Measurements from ENCODE around the gene PIH1D1. TPM values are rescaled to one million over a fixed set of nuclear protein-coding genes. Genes with fewer than 3 reads are reported as not detected.

Gene PIH1D1
- total and polyA plus RNA-seq, 7 experiments from 2014 or later: 62.7 to 183 (median 147) TPM

- H3K9me3 Mint-ChIP-seq: peaks cover 0 to 4% (median 0%) of the 10 kb centered on the region in 11 donors
- no peaks in the 10 kb centered on the region for H3K9me3 ChIP-seq (ENCODE audit: control insufficient read depth in 2 of 3, low read length in 3 of 3)
- no peaks in the 10 kb centered on the region for H3K36me3 ChIP-seq (ENCODE audit: control insufficient read depth in 2 of 3, insufficient read depth in 3 of 3, low read length in 3 of 3)
- H3K4me3 Mint-ChIP-seq: peak overlapping the region in 2 of 10 donors; percentile 63 to 72
- H3K27me3 ChIP-seq (ENCODE audit: control insufficient read depth in 2 of 2, insufficient read depth in 2 of 2, low read length in 2 of 2): no peaks in the 10 kb centered on the region
- CTCF ChIA-PET: interaction anchor here (0.7 kb wide), 1 partner anchor 343 kb away, joined by 4 read pairs; no protein-coding TSS in a partner anchor
- H3K4me1 Mint-ChIP-seq: peaks cover 18 to 31% (median 25%) of the 10 kb centered on the region in 7 donors
- ATAC-seq: no peak
- H3K27ac Mint-ChIP-seq: peak overlapping the region in 1 of 9 donors; percentile 36
- intact Hi-C loops (cut with micrococcal nuclease): no loop called here
- no peak overlapping the region for H3K27ac ChIP-seq (ENCODE audit: low read depth, low read length)
- no peaks in the 10 kb centered on the region for H3K36me3 Mint-ChIP-seq
- no peak for DNase-seq
- POLR2A ChIA-PET: interaction anchor here (1.2 kb wide), 1 partner anchor 14 kb away, joined by 6 read pairs; no protein-coding TSS in a partner anchor
- peaks cover under 1 to 22% of the 10 kb centered on the region in 2 donors for H3K4me1 ChIP-seq (ENCODE audit: control insufficient read depth in 2 of 2, insufficient read depth in 2 of 2, low read length in 2 of 2)
- H3K4me3 ChIP-seq (ENCODE audit: low read length): no peak overlapping the region
- H3K27me3 Mint-ChIP-seq: peaks cover 0 to 3% (median 1%) of the 10 kb centered on the region in 5 donors
These were observed 54.7 kb downstream of the PIH1D1 start for GRCh38 chr19:49396738-49397505.

Small RNA genes lying within 50 kb of the gene (microRNA-seq; reads per million reads assigned to microRNA genes)
- 108,044 reads per million, percentile 99 among the genes with 10 or more reads in this experiment for gene MIR150 (ENCODE audit: borderline microRNAs expressed)

Other genes starting within 250 kb of the PIH1D1 start
- gene SLC6A16, start 126.6 kb downstream of the PIH1D1 start, total RNA-seq: 1 to 10 TPM; 3.6 to 6.1 (median 5.3) TPM
- 1 to 10 TPM; 1.6 to 3.3 TPM for gene SLC6A16, start 126.6 kb downstream of the PIH1D1 start, polyA plus RNA-seq
- gene CD37, start 116.4 kb downstream of the PIH1D1 start, total RNA-seq: 100 to 1,000 TPM; 269 to 416 (median 345) TPM
- 100 to 1,000 TPM; 192 to 226 TPM for gene CD37, start 116.4 kb downstream of the PIH1D1 start, polyA plus RNA-seq
- under 1 TPM in 1 of 5 experiments, not detected in 4; 0.29 TPM for gene TEAD2, start 89.4 kb downstream of the PIH1D1 start, total RNA-seq
- not detected for gene TEAD2, start 89.4 kb downstream of the PIH1D1 start, polyA plus RNA-seq
- gene DKKL1, start 87.9 kb downstream of the PIH1D1 start, total RNA-seq: not detected
- gene DKKL1, start 87.9 kb downstream of the PIH1D1 start, polyA plus RNA-seq: not detected
- under 1 TPM in 3 of 5 experiments, not detected in 2; 0.27 to 0.97 (median 0.42) TPM for gene KASH5, start 63.6 kb downstream of the PIH1D1 start, total RNA-seq
- not detected for gene KASH5, start 63.6 kb downstream of the PIH1D1 start, polyA plus RNA-seq
- not detected for gene PTH2, start 28.4 kb downstream of the PIH1D1 start, total RNA-seq
- gene PTH2, start 28.4 kb downstream of the PIH1D1 start, polyA plus RNA-seq: not detected
- gene GFY, start 26.4 kb downstream of the PIH1D1 start, total RNA-seq: not detected
- gene GFY, start 26.4 kb downstream of the PIH1D1 start, polyA plus RNA-seq: not detected
- gene SLC17A7, start 10.3 kb downstream of the PIH1D1 start, total RNA-seq: under 1 TPM in 2 of 5 experiments, not detected in 3; 0.12 to 0.22 TPM
- not detected for gene SLC17A7, start 10.3 kb downstream of the PIH1D1 start, polyA plus RNA-seq
- 10 to 100 TPM; 27.6 to 38.1 (median 33.3) TPM for gene ALDH16A1, start 1.4 kb upstream of the PIH1D1 start, total RNA-seq
- 10 to 100 TPM; 28.3 to 37.8 TPM for gene ALDH16A1, start 1.4 kb upstream of the PIH1D1 start, polyA plus RNA-seq
- gene FLT3LG, start 22.4 kb upstream of the PIH1D1 start, total RNA-seq: 100 to 1,000 TPM in 3 of 5 experiments, 10 to 100 TPM in 2; 90.6 to 401 (median 280) TPM
- 100 to 1,000 TPM; 148 to 168 TPM for gene FLT3LG, start 22.4 kb upstream of the PIH1D1 start, polyA plus RNA-seq
- gene RPL13A, start 35.8 kb upstream of the PIH1D1 start, total RNA-seq: 1,000 to 10,000 TPM; 2,467 to 6,044 (median 5,762) TPM
- 1,000 to 10,000 TPM; 3,356 to 4,438 TPM for gene RPL13A, start 35.8 kb upstream of the PIH1D1 start, polyA plus RNA-seq
- 1,000 to 10,000 TPM; 2,065 to 3,362 (median 2,972) TPM for gene RPS11, start 44.6 kb upstream of the PIH1D1 start, total RNA-seq
- gene RPS11, start 44.6 kb upstream of the PIH1D1 start, polyA plus RNA-seq: 1,000 to 10,000 TPM; 2,125 to 2,254 TPM
- 100 to 1,000 TPM in 1 of 5 experiments, 10 to 100 TPM in 3, 1 to 10 TPM in 1; 8.2 to 177 (median 47.5) TPM for gene FCGRT, start 60.8 kb upstream of the PIH1D1 start, total RNA-seq
- gene FCGRT, start 60.8 kb upstream of the PIH1D1 start, polyA plus RNA-seq: 100 to 1,000 TPM; 117 to 129 TPM
- 10 to 100 TPM in 1 of 5 experiments, 1 to 10 TPM in 4; 1.9 to 14.5 (median 3.5) TPM for gene RCN3, start 76.2 kb upstream of the PIH1D1 start, total RNA-seq
- gene RCN3, start 76.2 kb upstream of the PIH1D1 start, polyA plus RNA-seq: 10 to 100 TPM in 1 of 2 donors, 1 to 10 TPM in 1; 6.9 to 12.3 TPM
- gene NOSIP, start 128.7 kb upstream of the PIH1D1 start, total RNA-seq: 100 to 1,000 TPM; 222 to 267 (median 228) TPM
- gene NOSIP, start 128.7 kb upstream of the PIH1D1 start, polyA plus RNA-seq: 1,000 to 10,000 TPM in 1 of 2 donors, 100 to 1,000 TPM in 1; 933 to 1,232 TPM
- gene PRRG2, start 129.5 kb upstream of the PIH1D1 start, total RNA-seq: 1 to 10 TPM in 2 of 5 experiments, under 1 TPM in 3; 0.44 to 2.9 (median 0.58) TPM
- under 1 TPM in 1 of 2 donors, not detected in 1; 0.30 TPM for gene PRRG2, start 129.5 kb upstream of the PIH1D1 start, polyA plus RNA-seq
- 10 to 100 TPM; 45.6 to 69.4 (median 60.0) TPM for gene PRR12, start 139.4 kb upstream of the PIH1D1 start, total RNA-seq
- gene PRR12, start 139.4 kb upstream of the PIH1D1 start, polyA plus RNA-seq: under 1 TPM; 0.25 to 0.74 TPM
- gene RRAS, start 188.3 kb upstream of the PIH1D1 start, total RNA-seq: 10 to 100 TPM; 11.0 to 18.6 (median 13.8) TPM
- gene RRAS, start 188.3 kb upstream of the PIH1D1 start, polyA plus RNA-seq: 10 to 100 TPM; 31.8 to 37.0 TPM
- gene SCAF1, start 190.4 kb upstream of the PIH1D1 start, total RNA-seq: 10 to 100 TPM; 35.0 to 74.9 (median 48.8) TPM
- 1 to 10 TPM; 1.4 to 3.7 TPM for gene SCAF1, start 190.4 kb upstream of the PIH1D1 start, polyA plus RNA-seq
- gene IRF3, start 214.0 kb upstream of the PIH1D1 start, total RNA-seq: 100 to 1,000 TPM; 176 to 346 (median 212) TPM
- gene IRF3, start 214.0 kb upstream of the PIH1D1 start, polyA plus RNA-seq: 10 to 100 TPM; 55.5 to 80.7 TPM
- 10 to 100 TPM; 11.3 to 57.2 (median 22.6) TPM for gene BCL2L12, start 214.1 kb upstream of the PIH1D1 start, total RNA-seq
- gene BCL2L12, start 214.1 kb upstream of the PIH1D1 start, polyA plus RNA-seq: 10 to 100 TPM; 11.4 to 14.8 TPM
- 100 to 1,000 TPM in 1 of 5 experiments, 10 to 100 TPM in 4; 73.1 to 169 (median 95.3) TPM for gene PRMT1, start 225.5 kb upstream of the PIH1D1 start, total RNA-seq
- gene PRMT1, start 225.5 kb upstream of the PIH1D1 start, polyA plus RNA-seq: 100 to 1,000 TPM; 126 to 145 TPM
- gene ADM5, start 237.8 kb upstream of the PIH1D1 start, total RNA-seq: 1 to 10 TPM; 2.8 to 7.5 (median 4.6) TPM
- gene ADM5, start 237.8 kb upstream of the PIH1D1 start, polyA plus RNA-seq: under 1 TPM in 1 of 2 donors, not detected in 1; 0.34 TPM
- 1 to 10 TPM in 4 of 5 experiments, under 1 TPM in 1; 0.96 to 6.0 (median 1.5) TPM for gene CPT1C, start 239.3 kb upstream of the PIH1D1 start, total RNA-seq
- 1 to 10 TPM in 1 of 2 donors, not detected in 1; 1.7 TPM for gene CPT1C, start 239.3 kb upstream of the PIH1D1 start, polyA plus RNA-seq